Hematopoietic multipotent progenitor cell treated with erythropoietin and hydrocortisone succinate and interleukin-3 and kit ligand, for 6 days (in vitro differentiated cells): Measurements from ENCODE around the gene MIOX.
A peak's percentile ranks its signal among the peaks of the same experiment; 100 is the strongest.

Experiments
- DNase-seq: peaks from one replicate; pipeline ENCODE4 v3.0.0-alpha.2; 2015

MIOX gene

DNA sequence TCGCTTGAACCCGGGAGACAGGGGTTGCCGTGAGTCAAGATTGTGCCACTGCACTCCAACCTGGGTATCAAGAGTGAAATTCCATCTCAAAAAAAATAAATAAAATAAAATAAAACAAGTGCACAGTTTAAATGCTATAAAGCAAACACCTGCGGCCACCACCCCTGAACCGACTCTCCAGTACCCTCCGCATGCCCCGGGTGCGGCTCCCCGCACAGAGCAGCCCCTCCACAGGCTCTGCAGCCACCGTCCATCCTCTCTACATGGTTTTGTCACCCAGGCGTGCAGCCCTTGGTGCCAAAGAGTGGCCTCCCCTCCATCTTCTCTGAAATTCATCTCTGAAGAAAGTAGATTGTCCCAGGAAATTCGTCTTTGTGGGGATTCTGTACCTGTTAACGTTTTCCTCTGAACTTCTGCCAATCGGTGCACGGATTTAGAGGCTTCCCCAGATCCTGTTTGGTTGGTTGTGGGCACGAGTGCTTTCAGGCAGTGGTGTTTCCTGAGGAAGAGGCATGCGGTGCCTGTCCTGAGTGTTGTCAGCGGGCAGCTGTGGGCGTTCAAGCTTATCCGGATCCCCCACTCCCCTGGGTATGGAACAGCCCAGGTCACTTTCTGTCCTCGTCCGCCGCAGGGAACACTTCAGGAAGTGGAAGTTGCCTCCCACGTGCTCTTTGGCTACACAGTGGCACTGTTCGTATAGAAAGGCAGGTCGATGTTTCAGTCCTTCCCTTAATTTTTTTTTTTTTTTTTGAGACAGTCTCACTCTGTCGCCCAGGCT lies 4.1 kb downstream of the MIOX start:
- DNase-seq: no peak

DNA sequence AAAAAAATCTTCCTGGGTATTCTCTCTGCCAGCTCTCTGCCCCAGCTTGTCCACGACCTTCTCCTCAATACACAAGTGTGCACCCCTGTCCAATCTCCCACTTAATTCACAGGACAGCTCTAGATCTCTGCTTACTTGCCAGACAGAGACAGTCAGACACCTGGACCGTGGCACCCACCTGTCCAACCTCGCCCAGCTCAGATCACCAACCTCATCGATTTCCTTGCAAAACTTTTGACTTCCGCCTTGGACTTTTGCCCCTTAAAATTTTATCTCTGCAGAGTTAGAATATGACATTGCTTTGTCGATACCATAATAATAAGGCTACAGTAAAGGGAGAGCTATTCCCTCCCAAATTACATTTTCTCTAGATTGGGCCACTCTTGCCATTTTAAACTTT lies 10.4 kb downstream of the MIOX start:
- DNase-seq: no peak

GRCh38 chr22:50498322-50498890 lies 11.7 kb downstream of the MIOX start:
- DNase-seq: peak; percentile 90

DNA sequence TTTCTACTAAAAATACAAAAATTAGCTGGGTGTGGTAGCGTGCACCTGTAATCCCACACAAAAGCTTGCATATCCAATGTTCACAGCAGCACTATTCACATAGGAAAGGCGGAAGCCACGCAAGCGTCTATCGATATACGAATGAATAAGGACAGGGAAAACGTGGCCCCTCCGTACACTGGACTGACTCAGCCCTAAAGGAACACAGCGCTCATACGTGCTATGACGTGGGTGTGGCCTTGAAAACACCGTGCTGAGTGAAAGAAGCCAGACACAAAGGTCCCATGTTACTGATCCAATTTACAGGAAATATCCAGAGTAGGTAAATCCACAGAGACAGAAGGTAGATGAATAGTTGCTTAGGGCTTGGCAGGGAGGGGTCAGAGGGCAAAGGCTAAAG lies 13.8 kb downstream of the MIOX start:
- DNase-seq: no peak

DNA sequence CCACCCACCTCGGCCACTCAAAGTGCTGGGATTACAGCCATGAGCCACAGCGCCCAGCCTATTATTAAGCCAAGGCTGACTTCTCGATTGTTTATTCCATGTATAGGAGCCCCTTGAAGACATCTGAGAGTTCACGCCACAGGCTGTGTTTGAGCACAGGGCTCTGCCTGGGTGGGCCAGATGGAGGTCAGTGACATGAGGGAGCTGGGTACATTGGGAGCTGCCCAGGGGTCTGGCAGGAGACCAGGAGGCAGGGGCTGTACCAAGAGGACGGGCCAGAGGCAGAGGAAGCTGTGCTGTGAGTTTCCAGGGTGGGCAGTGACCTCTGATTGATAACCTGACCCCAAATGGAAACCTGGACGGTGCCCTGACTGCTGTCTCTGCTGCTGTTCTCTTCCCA lies 15.4 kb downstream of the MIOX start:
- no peak for DNase-seq

DNA sequence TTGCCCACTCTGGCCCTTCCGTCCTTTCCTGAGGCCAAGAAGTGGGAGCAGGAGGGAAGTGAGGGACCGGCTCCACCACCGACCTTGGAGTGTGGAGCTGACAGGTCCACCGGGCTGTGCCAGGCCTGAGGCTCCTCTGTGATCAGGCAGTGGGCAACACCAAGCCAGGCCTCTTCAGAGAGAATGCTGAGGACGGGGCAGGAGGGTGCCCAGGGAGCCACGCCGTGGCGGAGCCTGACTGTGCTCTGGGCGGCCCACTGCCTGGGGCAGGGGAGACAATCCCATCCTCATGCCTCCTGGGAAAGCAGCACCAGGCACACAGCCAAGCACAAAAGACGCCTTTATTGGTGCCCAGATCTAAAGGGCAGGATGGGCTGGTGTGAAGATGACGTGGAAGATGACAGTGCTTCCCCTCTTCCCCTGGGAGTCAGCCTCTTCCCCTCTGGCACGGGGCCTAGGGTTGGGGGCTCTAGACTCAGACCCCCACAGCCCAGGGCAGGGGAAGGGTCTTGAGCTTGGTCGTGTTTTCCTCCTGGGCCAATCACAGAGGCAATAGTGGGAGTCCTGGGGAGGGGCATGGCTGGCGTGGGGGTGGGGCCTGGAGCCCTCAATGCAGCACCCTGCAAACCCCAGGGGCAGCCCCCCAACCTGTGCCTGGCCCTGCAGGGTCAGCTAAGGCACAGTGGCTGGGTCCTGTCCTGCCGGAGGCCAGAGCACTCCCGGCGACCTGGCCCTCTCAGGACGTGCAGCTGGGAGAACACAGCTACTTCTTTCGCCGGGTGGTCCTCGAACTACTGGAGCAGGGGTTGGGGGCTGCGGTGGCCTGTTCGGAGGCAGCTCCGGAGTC lies 16.2 kb downstream of the MIOX start:
- no peak for DNase-seq

DNA sequence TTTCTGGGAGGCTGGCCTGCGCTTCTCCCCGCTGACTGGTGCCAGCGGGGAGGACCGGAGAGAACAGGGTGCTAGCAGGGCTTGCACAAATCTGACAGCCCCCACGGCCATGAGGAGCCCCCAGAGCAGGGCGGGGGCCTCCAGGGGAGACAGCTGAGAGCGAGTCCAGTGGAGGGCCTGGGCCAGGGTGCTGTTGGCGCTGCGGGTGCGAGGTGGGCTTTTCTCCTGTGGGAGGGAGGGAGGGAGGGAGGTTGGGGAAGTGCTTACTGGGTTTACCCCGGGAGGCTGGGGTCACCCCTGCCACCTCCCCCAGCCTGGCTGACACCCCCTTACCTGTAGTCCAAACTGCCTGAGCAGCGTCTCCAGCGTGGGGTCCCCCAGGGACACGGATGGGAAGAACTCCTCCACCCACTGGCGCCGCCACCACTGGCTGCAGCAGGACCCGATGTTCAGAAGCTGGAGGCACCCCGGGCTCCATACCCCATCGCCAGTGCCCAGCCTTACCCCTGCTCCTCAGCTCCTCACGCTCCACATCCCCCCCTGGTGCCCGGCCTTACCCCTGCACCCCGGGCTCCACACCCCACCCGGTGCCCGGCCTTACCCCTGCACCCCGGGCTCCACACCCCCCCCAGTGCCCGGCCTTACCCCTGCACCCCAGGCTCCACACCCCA lies 17.0 kb downstream of the MIOX start:
- DNase-seq: peak; percentile 47

GRCh38 chr22:50504369-50505211 lies 17.9 kb downstream of the MIOX start:
- DNase-seq: no peak

- DNase-seq: no peak
Measured at GRCh38 chr22:50505276-50505775, 18.7 kb downstream of the MIOX start.

GRCh38 chr22:50505776-50506610 lies 19.3 kb downstream of the MIOX start:
- no peak for DNase-seq

DNA sequence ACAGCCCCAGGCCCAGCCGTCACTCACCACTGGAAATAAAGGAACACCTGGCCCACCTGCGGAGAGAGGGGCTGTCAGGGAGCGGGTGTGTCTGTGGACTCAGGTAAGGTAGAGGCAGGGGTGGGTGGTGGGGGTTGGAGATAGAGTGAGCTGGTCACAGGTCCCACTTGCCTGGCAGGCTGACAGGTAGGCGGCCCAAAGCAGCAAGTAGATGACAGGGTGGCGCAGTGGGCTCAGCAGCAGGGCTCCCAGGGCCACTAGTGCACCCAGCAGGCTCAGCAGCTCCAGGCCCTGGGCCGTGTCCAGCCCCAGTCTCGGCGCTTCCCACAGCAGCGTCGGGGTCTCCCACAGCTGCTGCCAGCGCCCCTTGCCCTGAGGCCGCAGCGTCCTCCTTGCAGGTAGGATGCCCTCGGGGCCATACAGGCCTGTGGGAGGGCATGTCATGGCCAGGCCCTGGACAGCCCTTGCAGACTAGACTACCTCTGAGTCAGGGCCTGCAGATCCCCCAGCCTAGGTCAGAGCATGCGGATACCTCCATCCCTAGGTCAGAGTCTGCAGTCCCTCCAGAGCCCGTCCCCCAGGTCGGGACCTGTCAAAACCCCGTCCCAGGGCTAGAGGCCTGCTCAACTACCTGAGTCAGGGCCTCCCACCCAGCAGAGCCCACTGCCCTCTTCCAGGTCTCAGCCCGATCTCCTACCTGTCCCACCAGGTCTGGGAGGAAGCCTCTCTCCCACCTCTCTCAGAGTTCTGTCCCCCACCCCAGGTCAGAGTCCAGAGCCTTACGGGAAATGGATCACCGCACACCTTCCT lies 20.2 kb downstream of the MIOX start:
- no peak for DNase-seq

DNA sequence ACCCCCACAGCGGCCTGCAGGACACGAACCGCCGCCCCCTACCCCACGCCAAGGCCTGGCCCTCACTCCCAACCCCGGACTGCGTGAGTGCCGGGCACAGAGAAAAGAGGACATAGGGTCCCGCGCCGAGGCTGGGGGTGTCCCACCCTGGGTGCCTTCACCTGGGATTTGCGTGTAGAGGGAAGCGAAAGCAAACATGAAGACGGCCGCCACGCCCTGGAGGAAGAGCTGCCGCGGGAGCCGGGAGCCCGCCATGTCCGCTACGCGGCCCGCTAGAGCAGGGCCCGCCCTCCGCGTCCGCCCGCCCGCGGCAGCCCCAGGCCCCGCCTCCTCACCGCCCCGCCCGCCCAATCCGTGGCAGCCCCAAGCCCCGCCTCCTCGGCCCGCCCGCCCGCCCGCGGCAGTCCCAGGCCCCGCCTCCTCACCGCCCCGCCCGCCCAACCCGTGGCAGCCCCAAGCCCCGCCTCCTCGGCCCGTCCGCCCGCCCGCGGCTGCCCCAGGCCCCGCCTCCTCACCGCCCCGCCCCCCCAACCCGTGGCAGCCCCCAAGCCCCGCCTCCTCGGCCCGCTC lies 20.8 kb downstream of the MIOX start, which contains the start of gene LMF2:
Gene LMF2, minus strand, starts transcription at position 282 of the 570 bp plus-strand sequence. Its CDS starts 27 bp downstream, at position 255.
- DNase-seq: no peak

DNA sequence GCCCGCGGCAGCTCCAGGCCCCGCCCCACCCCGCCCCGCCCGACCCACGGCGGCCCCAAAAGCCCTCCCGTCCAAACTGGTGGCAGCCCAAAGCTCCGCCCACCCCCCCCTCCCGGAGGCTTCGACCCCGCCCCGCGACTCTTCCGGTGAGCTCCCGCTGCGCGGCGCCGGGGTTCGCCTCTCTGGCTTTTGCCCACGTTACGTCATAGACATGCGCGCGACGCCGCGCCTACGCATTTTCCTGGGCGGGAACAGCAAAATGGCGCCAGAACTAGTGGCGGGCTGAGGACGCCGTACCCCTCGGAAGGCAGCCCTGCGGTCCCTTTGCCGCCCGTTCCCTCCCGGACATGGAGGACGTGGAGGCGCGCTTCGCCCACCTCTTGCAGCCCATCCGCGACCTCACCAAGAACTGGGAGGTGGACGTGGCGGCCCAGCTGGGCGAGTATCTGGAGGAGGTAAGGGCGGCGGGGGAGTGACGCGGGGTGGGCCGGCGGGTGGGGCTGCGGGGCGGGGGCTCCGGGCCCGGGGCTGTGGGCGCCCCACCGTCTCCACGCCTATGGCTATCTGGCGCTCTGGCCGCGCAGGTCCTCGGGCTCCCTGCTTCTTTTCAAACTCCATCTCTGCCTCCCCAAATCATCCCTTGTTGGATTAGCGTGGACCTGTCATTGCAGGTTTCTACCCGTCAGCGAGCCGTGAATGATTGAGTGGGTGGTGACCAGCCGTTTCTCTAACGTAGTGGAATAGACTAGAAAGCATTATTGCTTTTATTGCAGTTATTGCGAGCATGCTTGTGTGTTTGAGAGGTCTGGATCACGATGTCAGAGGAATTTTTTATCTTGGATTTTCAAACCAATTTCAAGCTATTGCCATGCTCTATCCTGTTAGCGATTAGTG lies 21.6 kb downstream of the MIOX start, which contains the start of gene NCAPH2:
Gene NCAPH2, plus strand, starts transcription at position 234 of the 894 bp plus-strand sequence. Its CDS starts 114 bp downstream, at position 348.
- peak; percentile 98 for DNase-seq

DNA sequence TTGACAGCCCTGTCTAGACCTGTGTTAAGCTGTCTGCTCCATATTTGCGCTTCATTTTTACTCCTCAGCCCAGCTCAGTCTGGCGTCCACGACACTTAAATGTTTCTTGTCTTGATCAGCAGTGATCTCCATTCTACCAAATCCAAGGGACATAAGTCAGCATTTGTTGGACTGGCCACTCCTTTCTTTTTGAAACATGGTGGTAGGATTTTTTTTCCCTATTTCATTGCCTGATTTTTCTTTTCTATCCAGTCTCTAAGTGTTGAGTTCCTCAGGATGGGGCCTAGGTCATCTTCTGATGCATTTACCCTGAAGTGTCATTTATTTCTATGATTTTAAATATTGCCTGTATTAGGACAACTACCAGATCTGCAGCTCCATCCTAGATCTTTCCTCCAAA lies 22.2 kb downstream of the MIOX start:
- no peak for DNase-seq

DNA sequence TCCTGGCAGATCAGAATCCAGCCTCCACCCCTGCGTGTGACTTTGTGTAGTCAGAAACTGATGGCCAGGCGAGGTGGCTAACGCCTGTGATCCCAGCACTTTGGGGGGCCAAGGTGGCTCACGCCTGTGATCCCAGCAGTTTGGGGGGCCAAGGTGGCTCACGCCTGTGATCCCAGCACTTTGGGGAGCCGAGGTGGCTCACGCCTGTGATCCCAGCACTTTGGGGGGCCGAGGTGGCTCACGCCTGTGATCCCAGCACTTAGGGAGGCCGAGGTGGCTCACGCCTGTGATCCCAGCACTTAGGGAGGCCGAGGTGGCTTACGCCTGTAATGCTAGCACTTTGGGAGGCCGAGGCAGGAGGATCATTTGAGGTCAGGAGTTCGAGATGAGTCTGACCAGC lies 26.5 kb downstream of the MIOX start:
- DNase-seq: no peak

DNA sequence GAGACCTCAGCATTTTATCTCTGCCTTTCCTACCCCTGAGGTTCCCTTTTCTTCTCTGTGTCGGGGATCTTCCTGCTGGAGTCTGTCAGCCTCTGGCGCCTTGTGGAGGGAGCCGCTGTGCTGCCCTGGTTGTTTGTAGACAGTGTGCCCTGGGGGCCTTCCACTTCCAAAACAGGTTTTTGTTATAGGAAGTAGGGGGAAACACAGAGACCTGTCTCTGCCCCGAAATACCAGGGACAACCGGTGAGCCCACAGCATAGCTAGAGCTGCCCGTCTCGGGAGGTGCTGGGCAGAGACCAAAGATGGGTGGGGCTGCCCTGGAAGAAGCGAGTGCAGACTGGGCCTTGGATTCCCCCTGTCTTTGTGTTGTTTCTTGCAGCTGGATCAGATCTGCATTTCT lies 29.4 kb downstream of the MIOX start:
- DNase-seq: no peak

- no peak for DNase-seq
Measured at GRCh38 chr22:50516891-50517290, 30.2 kb downstream of the MIOX start.

GRCh38 chr22:50517495-50518260 lies 31.0 kb downstream of the MIOX start:
- DNase-seq: no peak
